ENCODE data around the gene NFKBIB. TPM values are rescaled to one million over a fixed set of nuclear protein-coding genes. Genes with fewer than 3 reads are reported as not detected.

Gene NFKBIB
- total and polyA plus RNA-seq, 2 of the 13 experiments (the other 11 are each of a cell fraction or from before 2014, with no cell fraction given) = 8.6 to 14.9 TPM

- TF ChIP-seq, protein P1, sequence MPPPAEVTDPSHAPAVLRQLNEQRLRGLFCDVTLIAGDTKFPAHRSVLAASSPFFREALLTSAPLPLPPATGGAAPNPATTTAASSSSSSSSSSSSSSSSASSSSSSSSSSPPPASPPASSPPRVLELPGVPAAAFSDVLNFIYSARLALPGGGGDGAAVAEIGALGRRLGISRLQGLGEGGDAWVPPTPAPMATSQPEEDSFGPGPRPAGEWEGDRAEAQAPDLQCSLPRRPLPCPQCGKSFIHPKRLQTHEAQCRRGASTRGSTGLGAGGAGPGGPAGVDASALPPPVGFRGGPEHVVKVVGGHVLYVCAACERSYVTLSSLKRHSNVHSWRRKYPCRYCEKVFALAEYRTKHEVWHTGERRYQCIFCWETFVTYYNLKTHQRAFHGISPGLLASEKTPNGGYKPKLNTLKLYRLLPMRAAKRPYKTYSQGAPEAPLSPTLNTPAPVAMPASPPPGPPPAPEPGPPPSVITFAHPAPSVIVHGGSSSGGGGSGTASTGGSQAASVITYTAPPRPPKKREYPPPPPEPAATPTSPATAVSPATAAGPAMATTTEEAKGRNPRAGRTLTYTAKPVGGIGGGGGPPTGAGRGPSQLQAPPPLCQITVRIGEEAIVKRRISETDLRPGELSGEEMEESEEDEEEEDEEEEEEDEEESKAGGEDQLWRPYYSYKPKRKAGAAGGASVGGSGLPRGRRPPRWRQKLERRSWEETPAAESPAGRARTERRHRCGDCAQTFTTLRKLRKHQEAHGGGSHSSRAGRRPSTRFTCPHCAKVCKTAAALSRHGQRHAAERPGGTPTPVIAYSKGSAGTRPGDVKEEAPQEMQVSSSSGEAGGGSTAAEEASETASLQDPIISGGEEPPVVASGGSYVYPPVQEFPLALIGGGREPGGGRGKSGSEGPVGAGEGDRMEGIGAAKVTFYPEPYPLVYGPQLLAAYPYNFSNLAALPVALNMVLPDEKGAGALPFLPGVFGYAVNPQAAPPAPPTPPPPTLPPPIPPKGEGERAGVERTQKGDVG (CRISPR knock-in tag; IDR thresholded peaks at IDR 0.05; ENCODE audit: borderline replicate concordance) = no peak
- TF ChIP-seq REL (CRISPR knock-in tag; conservative IDR thresholded peaks at IDR 0.05) (no peak), SALL2 (CRISPR knock-in tag; IDR thresholded peaks at IDR 0.05) (no peak), ZNF619 (CRISPR knock-in tag; IDR thresholded peaks at IDR 0.05) (peak; percentile 57; the same call in 1 of the 2 replicates), GABPB1 (CRISPR knock-in tag; IDR thresholded peaks at IDR 0.05) (peak; percentile 72), ZNF501 (CRISPR knock-in tag; IDR thresholded peaks at IDR 0.05) (no peak), PHF20 (CRISPR knock-in tag; IDR thresholded peaks at IDR 0.05) (peak; percentile 78), SRY (CRISPR knock-in tag; IDR thresholded peaks at IDR 0.05) (peak; percentile 56; the same call in 1 of the 2 replicates), TFE3 (CRISPR knock-in tag; IDR thresholded peaks at IDR 0.05) (no peak), PAWR (CRISPR knock-in tag; IDR thresholded peaks at IDR 0.05; ENCODE audit: borderline replicate concordance) (no peak), REXO4 (CRISPR knock-in tag; IDR thresholded peaks at IDR 0.05; ENCODE audit: borderline replicate concordance) (0 out of 2 replicates have a peak, but pooled peaks have one; percentile 50), ZNF451 (CRISPR knock-in tag; IDR thresholded peaks at IDR 0.05) (no peak), THAP9 (CRISPR knock-in tag; IDR thresholded peaks at IDR 0.05; ENCODE audit: borderline replicate concordance) (peak; percentile 77; the same call in 1 of the 2 replicates), SKI (IDR thresholded peaks at IDR 0.05; ENCODE audit: partially characterized antibody) (no peak), TOPORS (CRISPR knock-in tag; IDR thresholded peaks at IDR 0.05) (no peak), NAIF1 (CRISPR knock-in tag; IDR thresholded peaks at IDR 0.05; ENCODE audit: borderline replicate concordance) (no peak)
- TF ChIP-seq, protein P2, sequence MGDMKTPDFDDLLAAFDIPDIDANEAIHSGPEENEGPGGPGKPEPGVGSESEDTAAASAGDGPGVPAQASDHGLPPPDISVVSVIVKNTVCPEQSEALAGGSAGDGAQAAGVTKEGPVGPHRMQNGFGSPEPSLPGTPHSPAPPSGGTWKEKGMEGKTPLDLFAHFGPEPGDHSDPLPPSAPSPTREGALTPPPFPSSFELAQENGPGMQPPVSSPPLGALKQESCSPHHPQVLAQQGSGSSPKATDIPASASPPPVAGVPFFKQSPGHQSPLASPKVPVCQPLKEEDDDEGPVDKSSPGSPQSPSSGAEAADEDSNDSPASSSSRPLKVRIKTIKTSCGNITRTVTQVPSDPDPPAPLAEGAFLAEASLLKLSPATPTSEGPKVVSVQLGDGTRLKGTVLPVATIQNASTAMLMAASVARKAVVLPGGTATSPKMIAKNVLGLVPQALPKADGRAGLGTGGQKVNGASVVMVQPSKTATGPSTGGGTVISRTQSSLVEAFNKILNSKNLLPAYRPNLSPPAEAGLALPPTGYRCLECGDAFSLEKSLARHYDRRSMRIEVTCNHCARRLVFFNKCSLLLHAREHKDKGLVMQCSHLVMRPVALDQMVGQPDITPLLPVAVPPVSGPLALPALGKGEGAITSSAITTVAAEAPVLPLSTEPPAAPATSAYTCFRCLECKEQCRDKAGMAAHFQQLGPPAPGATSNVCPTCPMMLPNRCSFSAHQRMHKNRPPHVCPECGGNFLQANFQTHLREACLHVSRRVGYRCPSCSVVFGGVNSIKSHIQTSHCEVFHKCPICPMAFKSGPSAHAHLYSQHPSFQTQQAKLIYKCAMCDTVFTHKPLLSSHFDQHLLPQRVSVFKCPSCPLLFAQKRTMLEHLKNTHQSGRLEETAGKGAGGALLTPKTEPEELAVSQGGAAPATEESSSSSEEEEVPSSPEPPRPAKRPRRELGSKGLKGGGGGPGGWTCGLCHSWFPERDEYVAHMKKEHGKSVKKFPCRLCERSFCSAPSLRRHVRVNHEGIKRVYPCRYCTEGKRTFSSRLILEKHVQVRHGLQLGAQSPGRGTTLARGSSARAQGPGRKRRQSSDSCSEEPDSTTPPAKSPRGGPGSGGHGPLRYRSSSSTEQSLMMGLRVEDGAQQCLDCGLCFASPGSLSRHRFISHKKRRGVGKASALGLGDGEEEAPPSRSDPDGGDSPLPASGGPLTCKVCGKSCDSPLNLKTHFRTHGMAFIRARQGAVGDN (CRISPR knock-in tag; IDR thresholded peaks at IDR 0.05) = peak; percentile 85
Measured at GRCh38 chr19:38877781-38878574, 21.8 kb upstream of the NFKBIB start, which contains the start of gene RINL (continued).
